SJCRH30 (cell line): Measurements from ENCODE around the gene GSX2. TPM values are rescaled to one million over a fixed set of nuclear protein-coding genes. Genes with fewer than 3 reads are reported as not detected.

ENCODE experiments used
- DNase-seq, 2 experiments: peaks; one replicate each; pipeline ENCODE4 v3.0.0-alpha.2; 2015 to 2020
- H3K27ac ChIP-seq: fragments of 250-450 bp; sonication (Bioruptor Pico); 2 replicates; pipeline ENCODE4 v1.5.1; 2020; ENCODE audit warnings: mild to moderate bottlenecking, moderate library complexity
- H3K27me3 ChIP-seq: fragments of 250-450 bp; sonication (Bioruptor Pico); 2 replicates; pipeline ENCODE4 v1.5.1; 2020; ENCODE audit warnings: mild to moderate bottlenecking, moderate library complexity
- H3K36me3 ChIP-seq: fragments of 250-450 bp; sonication (Bioruptor Pico); 2 replicates; pipeline ENCODE4 v1.5.1; 2020; ENCODE audit warnings: mild to moderate bottlenecking, moderate library complexity
- H3K4me1 ChIP-seq: fragments of 250-450 bp; sonication (Bioruptor Pico); 2 replicates; pipeline ENCODE4 v1.5.1; 2020; ENCODE audit warnings: mild to moderate bottlenecking, moderate library complexity
- H3K4me3 ChIP-seq: fragments of 250-450 bp; sonication (Bioruptor Pico); 2 replicates; pipeline ENCODE4 v1.5.1; 2020; ENCODE audit warnings: mild to moderate bottlenecking, moderate library complexity
- H3K9me3 ChIP-seq: fragments of 250-450 bp; sonication (Bioruptor Pico); replicated peaks from 2 replicates; pipeline ENCODE4 v1.5.1; 2020; ENCODE audit warnings: mild to moderate bottlenecking, moderate library complexity
- total RNA-seq: library from RNA; depleted of rRNA; stranded (reverse); fragments of >200 nt; shearing (Covaris generic); gene quantifications from 2 replicates; pipeline ENCODE4 v1.2.3, GENCODE V29; 2014

Gene GSX2
- total RNA-seq, 1 experiment from 2014 or later, result 0.34 TPM

- Histone ChIP-seq H3K9me3 (no peaks in the 10 kb centered on the region), H3K36me3 (no peaks in the 10 kb centered on the region), H3K4me3 (peak overlapping the region; percentile 57), H3K4me1 (no peaks in the 10 kb centered on the region), H3K27ac (no peak overlapping the region), H3K27me3 (peaks cover 12% of the 10 kb centered on the region; the same call in 1 of the 2 replicates)
- DNase-seq, result no peak
These were observed 7.3 kb upstream of the GSX2 start for GRCh38 chr4:54092405-54093323.

GRCh38 chr4:54093324-54094240 lies 6.4 kb upstream of the GSX2 start:
- H3K4me1 ChIP-seq, result no peaks in the 10 kb centered on the region
- H3K4me3 ChIP-seq, result no peak overlapping the region
- peaks cover 21% of the 10 kb centered on the region for H3K27me3 ChIP-seq
- H3K36me3 ChIP-seq, result no peaks in the 10 kb centered on the region
- no peak overlapping the region for H3K27ac ChIP-seq
- no peak for DNase-seq
- no peaks in the 10 kb centered on the region for H3K9me3 ChIP-seq

DNA sequence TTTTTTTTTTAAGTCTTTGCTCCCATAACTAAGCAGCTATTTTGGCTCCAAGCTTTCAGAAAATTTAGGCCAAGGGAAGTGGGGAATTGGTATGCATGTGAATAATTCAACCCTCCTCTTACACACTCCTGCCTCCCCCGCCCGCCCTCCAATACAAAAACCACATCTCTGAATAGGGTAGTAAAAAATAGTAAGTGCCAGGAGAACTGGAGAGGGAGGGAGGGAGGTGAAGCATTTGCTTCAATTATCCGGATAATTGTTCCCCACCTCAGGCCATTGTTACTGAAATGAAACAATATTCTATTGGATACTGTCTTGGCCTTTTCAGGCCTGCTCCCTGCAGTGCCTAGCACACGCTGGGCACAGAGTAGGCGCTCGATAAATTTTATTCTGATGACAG lies 5.5 kb upstream of the GSX2 start:
- Histone ChIP-seq H3K4me1 (0 out of 2 replicates have a peak, but pooled peaks cover 5% of the 10 kb centered on the region), H3K36me3 (no peaks in the 10 kb centered on the region), H3K27me3 (peaks cover 24% of the 10 kb centered on the region), H3K9me3 (no peaks in the 10 kb centered on the region), H3K4me3 (no peak overlapping the region), H3K27ac (no peak overlapping the region)
- no peak for DNase-seq

GRCh38 chr4:54095110-54095825 lies 4.7 kb upstream of the GSX2 start:
- no peak for DNase-seq
- no peak overlapping the region for H3K4me3 ChIP-seq
- H3K9me3 ChIP-seq, result no peaks in the 10 kb centered on the region
- 0 out of 2 replicates have a peak, but pooled peaks cover 5% of the 10 kb centered on the region for H3K4me1 ChIP-seq
- H3K27ac ChIP-seq, result no peak overlapping the region
- H3K27me3 ChIP-seq, result peaks cover 26% of the 10 kb centered on the region
- no peaks in the 10 kb centered on the region for H3K36me3 ChIP-seq

DNA sequence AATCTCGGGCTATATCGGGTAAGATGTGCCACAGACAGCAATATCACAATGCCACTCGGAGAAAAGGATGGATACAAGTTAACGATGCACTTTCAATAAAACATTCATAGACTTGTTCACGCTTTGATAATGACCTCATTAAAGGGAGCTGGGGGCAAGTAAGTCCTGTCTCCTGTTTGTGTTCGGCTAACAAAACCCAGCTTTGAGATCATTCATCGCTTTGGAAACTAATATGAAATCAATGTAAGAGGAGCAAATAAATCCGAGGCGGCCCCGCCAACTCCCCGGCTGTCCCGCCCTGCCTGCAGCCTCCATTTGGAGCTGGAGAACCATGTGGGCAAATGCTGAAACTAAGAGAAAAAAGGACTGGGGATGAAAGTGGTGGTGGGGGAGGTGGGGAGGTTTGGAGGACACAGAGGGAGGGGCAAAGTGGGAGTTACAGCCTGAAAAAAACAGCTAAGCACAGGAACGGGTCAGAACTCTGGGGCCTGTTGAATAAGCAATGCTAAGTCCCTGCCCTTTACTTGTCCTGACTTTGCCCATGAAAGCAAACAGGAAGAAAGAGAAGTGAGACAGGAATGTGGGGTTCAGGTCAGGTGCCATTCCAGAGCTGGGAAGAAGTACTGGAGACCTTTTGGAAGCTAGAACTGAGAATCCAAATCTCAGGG lies 3.5 kb upstream of the GSX2 start:
- Histone ChIP-seq H3K9me3 (no peaks in the 10 kb centered on the region), H3K4me1 (0 out of 2 replicates have a peak, but pooled peaks cover 5% of the 10 kb centered on the region), H3K4me3 (no peak overlapping the region), H3K36me3 (no peaks in the 10 kb centered on the region), H3K27me3 (peaks cover 28% of the 10 kb centered on the region), H3K27ac (no peak overlapping the region)
- no peak for DNase-seq

- Histone ChIP-seq H3K4me3 (no peak overlapping the region), H3K36me3 (no peaks in the 10 kb centered on the region), H3K27ac (no peak overlapping the region), H3K9me3 (no peaks in the 10 kb centered on the region), H3K27me3 (peaks cover 28% of the 10 kb centered on the region), H3K4me1 (0 out of 2 replicates have a peak, but pooled peaks cover 5% of the 10 kb centered on the region)
- no peak for DNase-seq
These were observed 2.8 kb upstream of the GSX2 start for GRCh38 chr4:54097152-54097551.

- Histone ChIP-seq H3K4me3 (no peak overlapping the region), H3K27me3 (peaks cover 23% of the 10 kb centered on the region), H3K4me1 (0 out of 2 replicates have a peak, but pooled peaks cover 5% of the 10 kb centered on the region), H3K27ac (no peak overlapping the region), H3K36me3 (no peaks in the 10 kb centered on the region), H3K9me3 (no peaks in the 10 kb centered on the region)
- no peak for DNase-seq
These were observed 1.6 kb upstream of the GSX2 start for GRCh38 chr4:54098375-54098774.

GRCh38 chr4:54099287-54099747 lies 646 bp upstream of the GSX2 start:
- Histone ChIP-seq H3K36me3 (no peaks in the 10 kb centered on the region), H3K27me3 (peaks cover 20% of the 10 kb centered on the region), H3K9me3 (no peaks in the 10 kb centered on the region), H3K27ac (no peak overlapping the region), H3K4me1 (0 out of 2 replicates have a peak, but pooled peaks cover 5% of the 10 kb centered on the region), H3K4me3 (peak overlapping the region; percentile 51)
- DNase-seq, result no peak

DNA sequence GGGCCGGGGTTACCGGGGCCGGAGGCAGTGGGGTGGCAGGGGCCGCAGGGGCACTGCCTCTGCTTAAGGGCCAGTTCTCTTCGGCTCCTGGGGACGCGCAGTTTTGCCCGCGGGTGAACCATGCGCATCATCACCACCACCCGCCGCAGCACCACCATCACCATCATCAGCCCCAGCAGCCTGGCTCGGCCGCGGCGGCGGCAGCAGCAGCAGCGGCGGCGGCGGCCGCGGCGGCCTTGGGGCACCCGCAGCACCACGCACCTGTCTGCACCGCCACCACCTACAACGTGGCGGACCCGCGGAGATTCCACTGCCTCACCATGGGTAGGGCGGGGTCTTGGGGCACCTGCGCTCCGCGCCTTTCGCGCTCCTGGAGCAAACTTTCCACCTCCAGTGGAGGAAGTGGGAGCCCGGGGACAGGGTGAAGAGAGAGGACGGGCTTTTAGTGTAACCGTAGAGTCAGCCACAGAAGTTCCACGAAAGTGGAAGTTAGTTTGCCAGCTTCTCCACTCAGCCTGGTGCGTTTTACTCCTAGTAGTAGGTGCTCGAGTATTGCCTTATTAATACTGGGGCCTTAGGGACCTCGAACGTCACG lies 729 bp downstream of the GSX2 start:
- DNase-seq, result no peak
- Histone ChIP-seq H3K27me3 (peaks cover 17% of the 10 kb centered on the region), H3K9me3 (no peaks in the 10 kb centered on the region), H3K4me1 (0 out of 2 replicates have a peak, but pooled peaks cover 5% of the 10 kb centered on the region), H3K4me3 (no peak overlapping the region), H3K36me3 (no peaks in the 10 kb centered on the region), H3K27ac (no peak overlapping the region)

DNA sequence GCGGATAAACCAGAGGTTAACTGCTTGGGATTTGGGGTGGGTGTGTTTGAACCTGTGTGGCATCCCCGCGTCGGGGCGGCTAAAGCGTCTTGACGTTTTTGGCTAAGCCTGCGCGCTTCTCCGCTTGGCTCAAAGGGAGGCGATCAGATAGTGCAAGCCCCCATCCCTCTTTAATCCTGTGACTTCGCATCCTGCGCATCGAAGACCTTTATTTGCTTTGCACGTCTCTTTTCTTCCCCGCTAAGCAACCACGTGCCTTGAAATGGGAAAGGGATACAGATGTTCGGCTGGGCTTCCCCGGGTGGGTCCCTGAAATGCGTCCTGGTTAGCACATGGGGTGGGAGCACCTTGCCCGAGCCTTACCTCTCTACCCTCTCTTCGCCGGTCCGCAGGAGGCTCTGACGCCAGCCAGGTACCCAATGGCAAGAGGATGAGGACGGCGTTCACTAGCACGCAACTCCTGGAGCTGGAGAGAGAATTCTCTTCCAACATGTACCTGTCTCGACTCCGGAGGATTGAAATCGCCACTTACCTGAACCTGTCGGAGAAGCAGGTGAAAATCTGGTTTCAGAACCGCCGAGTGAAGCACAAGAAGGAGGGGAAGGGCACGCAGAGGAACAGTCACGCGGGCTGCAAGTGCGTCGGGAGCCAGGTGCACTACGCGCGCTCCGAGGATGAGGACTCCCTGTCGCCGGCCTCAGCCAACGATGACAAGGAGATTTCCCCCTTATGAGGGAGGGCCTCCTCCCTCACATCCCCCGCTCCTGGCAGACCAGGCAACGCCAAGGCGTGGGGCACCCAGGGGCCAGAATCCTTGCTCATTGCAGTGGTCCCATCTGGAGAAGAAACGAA lies 1.5 kb downstream of the GSX2 start:
- H3K4me1 ChIP-seq, result 0 out of 2 replicates have a peak, but pooled peaks cover 5% of the 10 kb centered on the region
- DNase-seq, result no peak
- no peak overlapping the region for H3K27ac ChIP-seq
- peaks cover 17% of the 10 kb centered on the region for H3K27me3 ChIP-seq
- no peaks in the 10 kb centered on the region for H3K36me3 ChIP-seq
- no peaks in the 10 kb centered on the region for H3K9me3 ChIP-seq
- no peak overlapping the region for H3K4me3 ChIP-seq

- H3K9me3 ChIP-seq, result no peaks in the 10 kb centered on the region
- H3K4me1 ChIP-seq, result 0 out of 2 replicates have a peak, but pooled peaks cover 5% of the 10 kb centered on the region
- H3K27ac ChIP-seq, result no peak overlapping the region
- no peaks in the 10 kb centered on the region for H3K36me3 ChIP-seq
- H3K27me3 ChIP-seq, result peaks cover 17% of the 10 kb centered on the region
- DNase-seq, result no peak
- no peak overlapping the region for H3K4me3 ChIP-seq
These were observed 2.7 kb downstream of the GSX2 start for GRCh38 chr4:54102531-54103106.

- no peak overlapping the region for H3K4me3 ChIP-seq
- H3K4me1 ChIP-seq, result 0 out of 2 replicates have a peak, but pooled peaks cover 5% of the 10 kb centered on the region
- no peaks in the 10 kb centered on the region for H3K9me3 ChIP-seq
- DNase-seq, result no peak
- H3K36me3 ChIP-seq, result no peaks in the 10 kb centered on the region
- no peak overlapping the region for H3K27ac ChIP-seq
- peaks cover 11% of the 10 kb centered on the region for H3K27me3 ChIP-seq
These were observed 3.2 kb downstream of the GSX2 start for GRCh38 chr4:54103190-54103574.
